Coronary artery (tissue), 2 donors: ENCODE results near the gene WDFY4.

Source experiments
- DNase-seq: peaks from one replicate; pipeline ENCODE4 v3.0.0-alpha.2; 2017; ENCODE audit warnings: low spot score
- H3K27ac ChIP-seq, 2 donors: fragments of 200-600 bp; sonication (generic); one replicate each; pipeline ENCODE4 v1.5.1; 2016 to 2019
- H3K4me3 ChIP-seq: fragments of 200-600 bp; sonication (generic); 2 replicates; pipeline ENCODE4 v1.5.1; 2016; ENCODE audit warnings: mild to moderate bottlenecking, moderate library complexity
- CTCF ChIP-seq: fragments of 200-600 bp; sonication (generic); IDR thresholded peaks from one replicate; pipeline ENCODE4 v1.5.1; 2019; ENCODE audit warnings: antibody characterized with exemption

Gene WDFY4

GRCh38 chr10:48944171-48944570, 259.5 kb downstream of the WDFY4 start:
- no peak overlapping the region for H3K4me3 ChIP-seq
- no peak for TF ChIP-seq CTCF
- DNase-seq: no peak
- no peak overlapping the region for H3K27ac ChIP-seq

GRCh38 chr10:48945441-48946130, 260.9 kb downstream of the WDFY4 start:
- H3K27ac ChIP-seq: no peak overlapping the region
- no peak overlapping the region for H3K4me3 ChIP-seq
- no peak for TF ChIP-seq CTCF
- DNase-seq: no peak

GRCh38 chr10:48946332-48946731, 261.7 kb downstream of the WDFY4 start:
- no peak overlapping the region for H3K4me3 ChIP-seq
- TF ChIP-seq CTCF: no peak
- DNase-seq: no peak
- no peak overlapping the region for H3K27ac ChIP-seq

- no peak for TF ChIP-seq CTCF
- H3K4me3 ChIP-seq: no peak overlapping the region
- no peak for DNase-seq
- no peak overlapping the region for H3K27ac ChIP-seq
Measured at GRCh38 chr10:48946891-48947500, 262.3 kb downstream of the WDFY4 start.

GRCh38 chr10:48947690-48948469, 263.2 kb downstream of the WDFY4 start:
- no peak for DNase-seq
- no peak for TF ChIP-seq CTCF
- Histone ChIP-seq H3K27ac (no peak overlapping the region), H3K4me3 (no peak overlapping the region)

- H3K27ac ChIP-seq: no peak overlapping the region
- TF ChIP-seq CTCF: no peak
- DNase-seq: no peak
- no peak overlapping the region for H3K4me3 ChIP-seq
Measured at GRCh38 chr10:48948470-48949037, 263.9 kb downstream of the WDFY4 start.
